ENCODE measurements around the gene ARHGAP28.

ARHGAP28 gene

GRCh38 chr18:6955304-6955703 is 225.8 kb downstream of the ARHGAP28 start:
- H3K27me3 ChIP-seq (ENCODE audit: control insufficient read depth, low read length) = no peaks in the 10 kb centered on the region
- no peaks in the 10 kb centered on the region for H3K4me1 ChIP-seq (ENCODE audit: control insufficient read depth, low read length)
- H4K20me1 ChIP-seq (ENCODE audit: control insufficient read depth, insufficient read depth, low read depth, low read length) = no peaks in the 10 kb centered on the region
- H3K27ac ChIP-seq (ENCODE audit: low read depth, low read length) = no peak overlapping the region
- H3F3A ChIP-seq (ENCODE audit: control insufficient read depth, insufficient read depth) = no peaks in the 10 kb centered on the region
- peaks cover 3% of the 10 kb centered on the region; the same call in 1 of the 2 replicates for H3K9me3 ChIP-seq (ENCODE audit: control insufficient read depth, insufficient read depth, low read length)
- no peaks in the 10 kb centered on the region for H3K79me2 ChIP-seq (ENCODE audit: control insufficient read depth, low read length)
- TF ChIP-seq CTCF (IDR thresholded peaks at IDR 0.05; ENCODE audit: low read depth, low read length, poor library complexity, severe bottlenecking) = no peak
- TF ChIP-seq EZH2phosphoT487 (IDR thresholded peaks at IDR 0.05; ENCODE audit: borderline replicate concordance, low read length) = no peak
- no peak overlapping the region for H3K4me2 ChIP-seq (ENCODE audit: low read length)
- no peaks in the 10 kb centered on the region for H3K36me3 ChIP-seq (ENCODE audit: control insufficient read depth, low read length)
- no peaks in the 10 kb centered on the region for H3K9me2 ChIP-seq (replicated peaks; ENCODE audit: control insufficient read depth, low read length)
- H3K4me3 ChIP-seq (ENCODE audit: low read length) = no peak overlapping the region

- Histone ChIP-seq H3K4me3 (ENCODE audit: low read length) (no peak overlapping the region), H3K27ac (ENCODE audit: low read depth, low read length) (no peak overlapping the region), H3K4me2 (ENCODE audit: low read length) (no peak overlapping the region), H3K9me3 (ENCODE audit: control insufficient read depth, insufficient read depth, low read length) (peaks cover 3% of the 10 kb centered on the region; the same call in 1 of the 2 replicates), H3K4me1 (ENCODE audit: control insufficient read depth, low read length) (no peaks in the 10 kb centered on the region), H3K9me2 (replicated peaks; ENCODE audit: control insufficient read depth, low read length) (no peaks in the 10 kb centered on the region), H3K36me3 (ENCODE audit: control insufficient read depth, low read length) (no peaks in the 10 kb centered on the region), H4K20me1 (ENCODE audit: control insufficient read depth, insufficient read depth, low read depth, low read length) (no peaks in the 10 kb centered on the region), H3K79me2 (ENCODE audit: control insufficient read depth, low read length) (no peaks in the 10 kb centered on the region), H3F3A (ENCODE audit: control insufficient read depth, insufficient read depth) (no peaks in the 10 kb centered on the region), H3K27me3 (ENCODE audit: control insufficient read depth, low read length) (no peaks in the 10 kb centered on the region)
- TF ChIP-seq EZH2phosphoT487 (IDR thresholded peaks at IDR 0.05; ENCODE audit: borderline replicate concordance, low read length) (no peak), CTCF (IDR thresholded peaks at IDR 0.05; ENCODE audit: low read depth, low read length, poor library complexity, severe bottlenecking) (no peak)
Observed at GRCh38 chr18:6956495-6956894, 227.0 kb downstream of the ARHGAP28 start.

DNA sequence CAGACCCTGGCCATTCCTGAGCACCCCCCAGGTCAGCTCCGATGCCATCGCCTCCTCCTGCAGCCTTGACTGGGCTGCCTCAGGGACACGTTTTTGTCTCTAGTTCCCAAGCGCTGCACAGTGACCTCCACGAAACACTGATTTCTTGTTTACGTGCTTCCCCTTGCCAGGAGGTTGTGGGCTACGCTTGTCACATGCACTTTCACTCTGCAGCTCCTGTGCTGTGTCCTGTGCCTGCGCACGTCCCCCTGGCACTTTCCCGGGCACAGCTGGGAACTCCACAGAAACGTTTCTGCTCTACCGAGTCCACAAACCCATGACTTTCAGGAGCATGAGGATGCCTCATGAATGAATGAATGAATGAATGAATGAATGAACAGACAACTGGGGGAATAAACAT is 227.5 kb downstream of the ARHGAP28 start:
- Histone ChIP-seq H3K4me1 (ENCODE audit: control insufficient read depth, low read length) (no peaks in the 10 kb centered on the region), H4K20me1 (ENCODE audit: control insufficient read depth, insufficient read depth, low read depth, low read length) (no peaks in the 10 kb centered on the region), H3K4me2 (ENCODE audit: low read length) (no peak overlapping the region), H3K9me3 (ENCODE audit: control insufficient read depth, insufficient read depth, low read length) (no peaks in the 10 kb centered on the region; the same call in 1 of the 2 replicates), H3K4me3 (ENCODE audit: low read length) (no peak overlapping the region), H3K27ac (ENCODE audit: low read depth, low read length) (no peak overlapping the region), H3K27me3 (ENCODE audit: control insufficient read depth, low read length) (no peaks in the 10 kb centered on the region), H3K79me2 (ENCODE audit: control insufficient read depth, low read length) (no peaks in the 10 kb centered on the region), H3F3A (ENCODE audit: control insufficient read depth, insufficient read depth) (no peaks in the 10 kb centered on the region), H3K36me3 (ENCODE audit: control insufficient read depth, low read length) (no peaks in the 10 kb centered on the region), H3K9me2 (replicated peaks; ENCODE audit: control insufficient read depth, low read length) (no peaks in the 10 kb centered on the region)
- no peak for TF ChIP-seq EZH2phosphoT487 (IDR thresholded peaks at IDR 0.05; ENCODE audit: borderline replicate concordance, low read length)
- no peak for TF ChIP-seq CTCF (IDR thresholded peaks at IDR 0.05; ENCODE audit: low read depth, low read length, poor library complexity, severe bottlenecking)
